Limb (tissue), 2 donors: ENCODE data around the gene ZSCAN18.

Source experiments
- DNase-seq, 2 donors: peaks; one replicate each; pipeline ENCODE4 v3.0.0-alpha.2; 2016; ENCODE audit errors: extremely low spot score in 2 of 2

Gene ZSCAN18

GRCh38 chr19:58044886-58045285, 53.1 kb downstream of the ZSCAN18 start:
- no peak for DNase-seq

- DNase-seq: no peak
Measured at GRCh38 chr19:58044391-58044790, 53.6 kb downstream of the ZSCAN18 start.

GRCh38 chr19:58042495-58043340, 55.3 kb downstream of the ZSCAN18 start:
- DNase-seq: no peak

GRCh38 chr19:58040751-58041525, 57.1 kb downstream of the ZSCAN18 start:
- no peak for DNase-seq

- DNase-seq: no peak
Measured at GRCh38 chr19:58038688-58039204, 59.3 kb downstream of the ZSCAN18 start.

GRCh38 chr19:58037927-58038687, 59.9 kb downstream of the ZSCAN18 start:
- peak; percentile 1 to 48 for DNase-seq

GRCh38 chr19:58035863-58036262, 62.2 kb downstream of the ZSCAN18 start:
- no peak for DNase-seq

- peak in 1 of 2 donors; percentile 62 for DNase-seq
Measured at GRCh38 chr19:58034477-58034793, 63.6 kb downstream of the ZSCAN18 start.
